ENCODE results near the gene FBXO10. TPM values are rescaled to one million over a fixed set of nuclear protein-coding genes. Genes with fewer than 3 reads are reported as not detected.
"Not testable (repeated sequence)": the region's sequence is repeated elsewhere in the genome, so short reads cannot be mapped to it uniquely, and the experiment has no call there.

FBXO10 gene
- total RNA-seq, 2 experiments from 2014 or later, result 5.8 to 6.7 TPM

GRCh38 chr9:37511016-37512010 is 64.9 kb downstream of the FBXO10 start:
- Mint-ChIP-seq H3K9me3 (no peaks in the 10 kb centered on the region), H3K36me3 (ENCODE audit: low read depth) (peaks cover 17% of the 10 kb centered on the region), H3K27ac (no peak overlapping the region), H3K27me3 (no peaks in the 10 kb centered on the region), H3K4me3 (no peak overlapping the region), H3K4me1 (peaks cover 14% of the 10 kb centered on the region)
- DNase-seq, result no peak
- ChIA-PET CTCF (no interaction called here), POLR2A (interaction anchor here (0.9 to 2.3 kb wide), 3 partner anchors 8 to 81 kb away, joined by 3 to 9 read pairs (median 3); partner anchors contain the start of gene POLR1E)

GRCh38 chr9:37510053-37510452 is 66.1 kb downstream of the FBXO10 start:
- H3K9me3 Mint-ChIP-seq, CTCF ChIA-PET, H3K4me3 Mint-ChIP-seq, H3K27ac Mint-ChIP-seq, H3K27me3 Mint-ChIP-seq, DNase-seq: not testable (repeated sequence)
- Mint-ChIP-seq H3K4me1 (peaks cover 16% of the 10 kb centered on the region), H3K36me3 (ENCODE audit: low read depth) (peaks cover 22% of the 10 kb centered on the region)
- POLR2A ChIA-PET, result interaction anchor here (1.6 kb wide), 1 partner anchor 12 kb away, joined by 5 read pairs; no protein-coding TSS in a partner anchor

GRCh38 chr9:37509536-37509935 is 66.6 kb downstream of the FBXO10 start:
- ChIA-PET CTCF (no interaction called here), POLR2A (interaction anchor here (1.6 kb wide), 1 partner anchor 11 kb away, joined by 5 read pairs; no protein-coding TSS in a partner anchor)
- Mint-ChIP-seq H3K4me1 (peaks cover 13% of the 10 kb centered on the region), H3K27me3 (no peaks in the 10 kb centered on the region), H3K4me3 (no peak overlapping the region), H3K9me3 (no peaks in the 10 kb centered on the region), H3K27ac (no peak overlapping the region), H3K36me3 (ENCODE audit: low read depth) (peaks cover 26% of the 10 kb centered on the region)
- no peak for DNase-seq

- H3K4me3 Mint-ChIP-seq, result no peak overlapping the region
- no peak overlapping the region for H3K27ac Mint-ChIP-seq
- no peaks in the 10 kb centered on the region for H3K27me3 Mint-ChIP-seq
- H3K4me1 Mint-ChIP-seq, result peaks cover 16% of the 10 kb centered on the region
- H3K36me3 Mint-ChIP-seq (ENCODE audit: low read depth), result peaks cover 27% of the 10 kb centered on the region
- CTCF ChIA-PET, result interaction anchor here (0.7 kb wide), 1 partner anchor 10 kb away, joined by 3 read pairs; no protein-coding TSS in a partner anchor
- POLR2A ChIA-PET, result interaction anchor here (1.0 to 1.6 kb wide), 2 partner anchors 11 to 22 kb away, joined by 4 to 5 read pairs; no protein-coding TSS in a partner anchor
- no peak for DNase-seq
- H3K9me3 Mint-ChIP-seq, result no peaks in the 10 kb centered on the region
Observed at GRCh38 chr9:37508834-37509206, 67.4 kb downstream of the FBXO10 start.

- Mint-ChIP-seq H3K36me3 (ENCODE audit: low read depth) (peaks cover 33% of the 10 kb centered on the region), H3K4me3 (no peak overlapping the region), H3K27me3 (no peaks in the 10 kb centered on the region), H3K27ac (no peak overlapping the region), H3K4me1 (peaks cover 21% of the 10 kb centered on the region), H3K9me3 (no peaks in the 10 kb centered on the region)
- no peak for DNase-seq
- ChIA-PET POLR2A (interaction anchor here (0.8 to 1.6 kb wide), 3 partner anchors 10 to 21 kb away, joined by 3 to 5 read pairs (median 4); no protein-coding TSS in a partner anchor), CTCF (interaction anchor here (0.7 kb wide), 1 partner anchor 10 kb away, joined by 3 read pairs; no protein-coding TSS in a partner anchor)
Observed at GRCh38 chr9:37508135-37508833, 67.9 kb downstream of the FBXO10 start.

GRCh38 chr9:37507566-37508134 is 68.5 kb downstream of the FBXO10 start:
- Mint-ChIP-seq H3K4me3 (no peak overlapping the region), H3K27me3 (no peaks in the 10 kb centered on the region), H3K9me3 (no peaks in the 10 kb centered on the region), H3K27ac (no peak overlapping the region), H3K36me3 (ENCODE audit: low read depth) (peaks cover 39% of the 10 kb centered on the region), H3K4me1 (peaks cover 27% of the 10 kb centered on the region)
- DNase-seq, result no peak
- POLR2A ChIA-PET, result interaction anchor here (0.8 to 1.0 kb wide), 2 partner anchors 13 to 21 kb away, joined by 3 to 4 read pairs; no protein-coding TSS in a partner anchor
- CTCF ChIA-PET, result no interaction called here

- Mint-ChIP-seq H3K36me3 (ENCODE audit: low read depth) (peaks cover 63% of the 10 kb centered on the region), H3K27ac (peak overlapping the region; percentile 17), H3K27me3 (no peaks in the 10 kb centered on the region), H3K4me1 (peaks cover 38% of the 10 kb centered on the region), H3K4me3 (no peak overlapping the region), H3K9me3 (no peaks in the 10 kb centered on the region)
- CTCF ChIA-PET, result no interaction called here
- DNase-seq, result no peak
- POLR2A ChIA-PET, result interaction anchor here (0.8 to 3.4 kb wide), 3 partner anchors 18 to 87 kb away, joined by 3 to 30 read pairs (median 4); partner anchors contain the start of gene POLR1E
Observed at GRCh38 chr9:37504605-37505004, 71.6 kb downstream of the FBXO10 start.

DNA sequence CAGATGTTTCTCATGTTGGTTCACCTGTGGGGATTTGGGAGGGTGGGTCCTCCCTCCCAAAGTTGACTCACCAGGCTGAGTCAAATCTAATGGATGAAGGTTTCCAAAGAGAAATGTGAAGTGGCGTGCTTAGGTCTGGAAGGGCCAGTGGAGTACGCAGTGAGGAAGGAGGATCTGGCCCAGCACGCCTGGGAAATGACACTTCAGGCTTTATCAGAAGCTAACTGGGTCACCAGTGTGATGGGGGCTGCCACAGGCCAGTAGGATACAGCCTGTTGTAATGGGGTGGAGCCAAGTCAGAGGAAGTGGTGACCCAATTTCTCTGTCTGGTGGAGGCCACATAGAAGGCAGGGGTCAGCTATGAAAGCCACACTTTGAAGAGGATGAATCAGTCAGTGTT is 72.4 kb downstream of the FBXO10 start:
- Mint-ChIP-seq H3K9me3 (no peaks in the 10 kb centered on the region), H3K27ac (peak overlapping the region; percentile 87), H3K27me3 (no peaks in the 10 kb centered on the region), H3K4me1 (peaks cover 38% of the 10 kb centered on the region), H3K4me3 (peak overlapping the region; percentile 56), H3K36me3 (ENCODE audit: low read depth) (peaks cover 69% of the 10 kb centered on the region)
- peak; percentile 65 for DNase-seq
- POLR2A ChIA-PET, result interaction anchor here (1.0 to 3.4 kb wide), 6 partner anchors 8 to 89 kb away, joined by 3 to 30 read pairs (median 4); partner anchors contain the start of genes POLR1E and TOMM5
- CTCF ChIA-PET, result no interaction called here

DNA sequence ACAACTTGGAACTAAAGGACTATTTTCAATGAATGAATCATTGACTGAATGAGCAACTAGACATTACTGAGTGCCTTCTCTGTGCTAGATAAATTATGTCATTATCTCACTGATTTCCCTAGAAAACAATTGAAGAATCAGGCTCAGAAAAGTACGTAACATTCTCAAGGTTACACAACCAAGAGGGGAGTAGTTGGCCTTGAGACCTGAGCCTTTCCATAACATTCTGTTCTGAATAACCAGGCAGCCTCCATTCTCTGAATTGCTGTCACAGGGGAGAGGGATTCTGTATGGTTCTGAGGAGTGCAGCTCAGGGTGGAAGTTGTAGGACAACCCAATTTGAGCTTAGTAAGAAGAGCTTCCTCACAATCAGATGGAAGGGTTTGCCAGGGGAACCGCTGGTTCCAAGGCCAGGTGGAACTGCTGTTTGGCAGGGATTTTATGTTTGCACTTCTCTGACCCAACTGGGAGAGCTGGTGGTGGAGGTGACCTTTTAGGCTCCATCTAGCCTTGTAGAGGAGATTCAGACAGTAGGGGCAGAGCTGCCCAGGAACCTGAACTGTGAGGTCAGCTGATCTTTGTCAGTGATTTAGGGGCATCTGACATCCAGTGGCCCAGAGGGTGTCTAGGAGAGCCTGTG is 74.1 kb downstream of the FBXO10 start:
- no peak for DNase-seq
- no peak overlapping the region for H3K4me3 Mint-ChIP-seq
- H3K4me1 Mint-ChIP-seq, result peaks cover 38% of the 10 kb centered on the region
- ChIA-PET CTCF (no interaction called here), POLR2A (interaction anchor here (0.8 to 1.3 kb wide), 2 partner anchors 16 to 17 kb away, joined by 3 read pairs; partner anchors contain the start of gene POLR1E)
- no peaks in the 10 kb centered on the region for H3K27me3 Mint-ChIP-seq
- no peaks in the 10 kb centered on the region for H3K9me3 Mint-ChIP-seq
- H3K36me3 Mint-ChIP-seq (ENCODE audit: low read depth), result peaks cover 77% of the 10 kb centered on the region
- peak overlapping the region; percentile 42 for H3K27ac Mint-ChIP-seq

GRCh38 chr9:37499297-37499696 is 76.9 kb downstream of the FBXO10 start:
- Mint-ChIP-seq H3K4me3 (no peak overlapping the region), H3K4me1 (peaks cover 30% of the 10 kb centered on the region), H3K27ac (no peak overlapping the region), H3K27me3 (no peaks in the 10 kb centered on the region), H3K36me3 (ENCODE audit: low read depth) (peaks cover 76% of the 10 kb centered on the region), H3K9me3 (no peaks in the 10 kb centered on the region)
- no peak for DNase-seq
- CTCF ChIA-PET, result interaction anchor here (0.9 kb wide), 2 partner anchors 10 to 17 kb away, joined by 3 to 7 read pairs; no protein-coding TSS in a partner anchor
- POLR2A ChIA-PET, result interaction anchor here (1.0 to 1.2 kb wide), 2 partner anchors 13 to 51 kb away, joined by 3 read pairs; no protein-coding TSS in a partner anchor

DNA sequence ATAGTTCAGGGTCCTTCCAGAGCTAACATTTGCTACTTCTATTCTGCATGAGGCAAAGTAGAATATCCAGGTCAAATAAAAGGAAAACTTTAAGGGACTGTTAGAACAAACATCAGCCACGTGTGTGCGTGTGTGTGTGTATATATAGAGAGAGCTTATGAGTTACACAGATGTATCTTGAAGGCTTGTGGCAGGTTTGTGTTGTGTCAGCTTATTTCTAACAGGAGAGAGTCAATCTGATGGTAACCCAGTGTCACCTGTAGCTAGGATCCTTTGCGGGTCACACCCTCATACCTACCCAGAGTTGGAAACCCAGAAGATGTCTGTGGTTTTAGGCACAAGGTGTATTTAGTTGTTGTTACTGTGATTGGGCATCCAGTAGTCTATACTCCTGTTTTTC is 77.7 kb downstream of the FBXO10 start:
- Mint-ChIP-seq H3K4me1 (peaks cover 22% of the 10 kb centered on the region), H3K36me3 (ENCODE audit: low read depth) (peaks cover 73% of the 10 kb centered on the region), H3K4me3 (no peak overlapping the region), H3K9me3 (no peaks in the 10 kb centered on the region), H3K27ac (peak overlapping the region; percentile 6), H3K27me3 (no peaks in the 10 kb centered on the region)
- ChIA-PET CTCF (interaction anchor here (0.9 to 1.7 kb wide), 2 partner anchors 10 to 11 kb away, joined by 3 to 6 read pairs; partner anchors contain the start of gene POLR1E), POLR2A (interaction anchor here (1.3 to 3.8 kb wide), 3 partner anchors 11 to 94 kb away, joined by 4 to 16 read pairs (median 5); partner anchors contain the start of genes POLR1E and TOMM5)
- DNase-seq, result no peak

- H3K4me1 Mint-ChIP-seq, result peaks cover 10% of the 10 kb centered on the region
- ChIA-PET POLR2A (interaction anchor here (1.7 to 3.8 kb wide), 2 partner anchors 10 to 12 kb away, joined by 5 to 16 read pairs; partner anchors contain the start of gene POLR1E), CTCF (interaction anchor here (1.7 kb wide), 1 partner anchor 10 kb away, joined by 6 read pairs; the partner anchor contains the start of gene POLR1E)
- H3K4me3 Mint-ChIP-seq, result no peak overlapping the region
- no peak overlapping the region for H3K27ac Mint-ChIP-seq
- H3K36me3 Mint-ChIP-seq (ENCODE audit: low read depth), result peaks cover 72% of the 10 kb centered on the region
- H3K9me3 Mint-ChIP-seq, result no peaks in the 10 kb centered on the region
- no peaks in the 10 kb centered on the region for H3K27me3 Mint-ChIP-seq
- no peak for DNase-seq
Observed at GRCh38 chr9:37497320-37497719, 78.9 kb downstream of the FBXO10 start.

Measured in activated CD4-positive, alpha-beta memory T cell treated with anti-CD3 and anti-CD28 coated beads, Interleukin-2, amount 10 ng/mL, durations not matched to agents 7 days and 5 days (primary cell).